Fibroblast of the conjunctiva (primary cell): ENCODE results near the gene GALNT15.

Experiments
- DNase-seq: peaks from one replicate; pipeline ENCODE4 v3.0.0-alpha.2; 2010; ENCODE audit warnings: low read depth

Gene GALNT15

GRCh38 chr3:16187213-16187790 is 12.8 kb downstream of the GALNT15 start:
- no peak for DNase-seq

- DNase-seq: no peak
These were observed 13.6 kb downstream of the GALNT15 start for GRCh38 chr3:16188071-16188470.

- no peak for DNase-seq
These were observed 14.7 kb downstream of the GALNT15 start for GRCh38 chr3:16189201-16189600.

GRCh38 chr3:16190704-16191103 is 16.2 kb downstream of the GALNT15 start:
- no peak for DNase-seq

GRCh38 chr3:16191591-16191990 is 17.1 kb downstream of the GALNT15 start:
- DNase-seq: no peak

GRCh38 chr3:16192176-16192811 is 17.8 kb downstream of the GALNT15 start:
- DNase-seq: no peak

GRCh38 chr3:16198427-16198826 is 23.9 kb downstream of the GALNT15 start:
- no peak for DNase-seq

GRCh38 chr3:16199769-16200168 is 25.3 kb downstream of the GALNT15 start:
- DNase-seq: no peak

GRCh38 chr3:16200411-16200810 is 25.9 kb downstream of the GALNT15 start:
- DNase-seq: no peak

GRCh38 chr3:16203031-16203430 is 28.6 kb downstream of the GALNT15 start:
- no peak for DNase-seq

GRCh38 chr3:16203671-16204629 is 29.5 kb downstream of the GALNT15 start:
- no peak for DNase-seq

GRCh38 chr3:16204751-16205150 is 30.3 kb downstream of the GALNT15 start:
- DNase-seq: no peak

- DNase-seq: no peak
These were observed 30.8 kb downstream of the GALNT15 start for GRCh38 chr3:16205156-16205870.

- DNase-seq: no peak
These were observed 32.6 kb downstream of the GALNT15 start for GRCh38 chr3:16207031-16207430.

GRCh38 chr3:16211176-16211904 is 36.9 kb downstream of the GALNT15 start:
- no peak for DNase-seq

GRCh38 chr3:16214366-16214765 is 39.9 kb downstream of the GALNT15 start:
- DNase-seq: no peak

GRCh38 chr3:16216373-16216935 is 42.0 kb downstream of the GALNT15 start:
- no peak for DNase-seq

- no peak for DNase-seq
These were observed 45.3 kb downstream of the GALNT15 start for GRCh38 chr3:16219777-16220176.

- no peak for DNase-seq
These were observed 47.5 kb downstream of the GALNT15 start for GRCh38 chr3:16221990-16222389.

- DNase-seq: no peak
These were observed 48.1 kb downstream of the GALNT15 start for GRCh38 chr3:16222547-16222946.

GRCh38 chr3:16224325-16224724 is 49.8 kb downstream of the GALNT15 start:
- no peak for DNase-seq
